ENCODE data around the gene LRCH4. TPM values are rescaled to one million over a fixed set of nuclear protein-coding genes. Genes with fewer than 3 reads are reported as not detected.
"Not testable (repeated sequence)": the region's sequence is repeated elsewhere in the genome, so short reads cannot be mapped to it uniquely, and the experiment has no call there.

LRCH4 gene
- total RNA-seq, 1 donor from 2014 or later: 5.1 TPM

DNA sequence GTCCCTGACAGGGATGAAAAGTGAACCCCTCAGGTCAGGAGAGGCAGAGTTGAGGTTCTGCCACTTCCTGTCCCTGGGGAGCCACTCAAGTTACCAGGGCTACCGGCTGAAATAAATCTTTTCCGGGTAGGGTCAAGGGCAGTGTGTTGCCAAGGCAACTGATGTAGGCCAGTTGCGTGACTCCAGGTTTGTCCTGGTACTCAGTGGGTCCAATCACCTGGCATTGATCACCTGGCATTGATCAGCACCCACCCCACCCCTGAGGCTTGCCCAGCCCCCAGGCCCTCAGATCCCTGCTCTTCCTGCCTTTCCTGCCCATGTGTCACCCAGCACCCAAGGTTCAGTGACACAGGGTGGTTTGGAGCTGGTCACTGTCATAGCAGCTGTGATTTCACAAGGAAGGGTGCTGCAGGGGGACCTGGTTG lies 18.2 kb downstream of the LRCH4 start:
- no peak for DNase-seq (ENCODE audit: low read depth in 2 of 2)

DNA sequence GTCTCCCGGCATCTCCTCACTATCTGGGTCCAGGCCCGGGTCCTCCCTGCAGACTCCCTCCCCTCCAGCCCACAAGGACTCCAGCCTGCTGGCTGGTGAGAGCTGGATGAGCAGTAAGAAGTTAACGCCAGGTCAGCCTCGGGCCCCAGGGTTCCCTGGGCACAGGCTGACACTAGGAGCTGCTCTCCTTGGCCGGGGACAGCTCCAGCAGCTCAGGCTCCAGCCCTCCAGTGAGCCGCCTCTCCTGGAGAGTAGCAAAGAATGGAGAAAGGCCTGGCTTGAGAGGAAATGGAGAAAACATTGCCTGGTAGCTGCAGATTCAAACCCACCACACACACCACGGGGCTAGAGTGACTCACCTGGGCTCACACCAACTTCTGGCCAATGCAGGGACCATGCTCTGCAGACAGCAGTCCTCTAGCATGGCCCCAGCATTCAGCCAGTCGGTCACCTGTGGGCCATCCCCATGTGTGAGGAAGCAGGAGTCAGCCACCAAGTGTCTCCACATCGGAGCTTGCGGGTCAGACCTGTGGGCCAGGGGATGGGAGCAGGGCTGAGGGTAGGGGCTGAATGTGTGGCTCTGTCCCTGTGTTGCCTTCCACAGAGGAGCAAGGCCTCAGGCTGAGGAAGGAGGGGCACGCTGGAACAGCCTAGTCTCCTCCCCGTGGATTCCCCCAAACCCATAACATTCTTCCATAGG lies 18.7 kb downstream of the LRCH4 start:
- DNase-seq (ENCODE audit: low read depth in 2 of 2): no peak

DNA sequence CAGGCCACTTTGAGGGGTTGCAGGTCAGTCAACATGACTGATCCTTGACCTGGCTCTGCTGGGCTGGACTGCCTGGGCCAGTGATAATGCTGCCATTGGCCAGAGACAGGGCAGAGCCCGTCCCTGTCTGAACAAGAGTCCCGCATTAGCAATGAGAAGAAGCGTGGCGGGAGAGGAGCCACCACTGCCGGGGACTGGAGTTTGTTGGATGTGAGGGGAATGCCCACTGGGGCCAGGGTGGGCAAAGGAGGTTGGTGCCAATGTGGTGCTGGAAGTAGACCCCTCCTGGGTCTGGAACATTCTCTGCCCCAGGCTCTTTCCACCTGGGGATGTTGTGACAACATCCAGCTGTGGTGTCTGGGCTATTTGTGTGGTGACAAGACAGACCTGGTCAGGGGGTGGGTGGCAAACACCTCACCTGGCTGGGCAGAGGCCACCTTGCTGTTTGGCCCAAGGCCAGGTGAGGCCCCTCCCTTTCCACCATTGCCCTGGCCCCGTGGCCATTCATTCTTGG lies 19.9 kb downstream of the LRCH4 start:
- DNase-seq (ENCODE audit: low read depth in 2 of 2): no peak

DNA sequence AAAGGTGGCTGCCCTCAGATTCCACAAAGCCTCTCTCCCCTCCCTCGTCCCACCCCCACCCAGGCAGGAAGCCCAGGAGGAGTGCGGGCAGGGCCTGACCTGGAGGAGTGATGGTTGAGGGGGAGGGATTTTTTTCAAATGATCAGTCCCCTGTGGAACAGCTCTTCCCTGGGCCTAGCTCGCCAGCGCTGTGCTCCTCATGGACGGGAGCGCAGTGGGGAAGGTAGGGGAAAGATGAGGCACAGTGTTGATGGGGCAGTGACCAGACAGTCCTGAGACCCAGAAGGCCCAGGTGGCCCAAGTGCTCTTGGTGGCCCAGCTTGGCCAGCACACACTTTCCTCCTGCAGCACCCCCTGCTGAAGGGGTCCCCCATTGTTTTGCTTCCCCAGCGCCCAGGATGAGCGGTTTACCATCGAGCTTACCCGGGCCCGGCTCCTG lies 20.8 kb downstream of the LRCH4 start:
- DNase-seq (ENCODE audit: low read depth in 2 of 2): no peak

DNA sequence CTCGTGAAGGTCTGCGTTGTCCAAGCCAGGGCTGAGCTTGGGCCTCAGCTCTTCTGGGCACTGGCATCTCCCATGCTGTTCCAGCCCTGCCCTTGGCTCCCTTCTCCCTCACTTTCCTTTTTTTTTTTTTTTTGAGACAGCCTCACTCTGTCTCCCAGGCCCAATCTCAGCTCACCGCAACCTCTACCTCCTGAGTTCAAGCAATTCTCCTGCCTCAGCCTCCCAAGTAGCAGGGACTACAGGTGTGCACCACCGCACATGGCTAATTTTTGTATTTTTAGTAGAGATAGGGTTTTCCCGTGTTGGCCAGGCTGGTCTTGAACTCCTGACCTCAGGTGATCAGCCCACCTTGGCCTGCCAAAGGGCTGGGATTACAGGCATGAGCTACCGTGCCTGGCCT lies 21.5 kb downstream of the LRCH4 start:
- DNase-seq (ENCODE audit: low read depth in 2 of 2): not testable (repeated sequence)

DNA sequence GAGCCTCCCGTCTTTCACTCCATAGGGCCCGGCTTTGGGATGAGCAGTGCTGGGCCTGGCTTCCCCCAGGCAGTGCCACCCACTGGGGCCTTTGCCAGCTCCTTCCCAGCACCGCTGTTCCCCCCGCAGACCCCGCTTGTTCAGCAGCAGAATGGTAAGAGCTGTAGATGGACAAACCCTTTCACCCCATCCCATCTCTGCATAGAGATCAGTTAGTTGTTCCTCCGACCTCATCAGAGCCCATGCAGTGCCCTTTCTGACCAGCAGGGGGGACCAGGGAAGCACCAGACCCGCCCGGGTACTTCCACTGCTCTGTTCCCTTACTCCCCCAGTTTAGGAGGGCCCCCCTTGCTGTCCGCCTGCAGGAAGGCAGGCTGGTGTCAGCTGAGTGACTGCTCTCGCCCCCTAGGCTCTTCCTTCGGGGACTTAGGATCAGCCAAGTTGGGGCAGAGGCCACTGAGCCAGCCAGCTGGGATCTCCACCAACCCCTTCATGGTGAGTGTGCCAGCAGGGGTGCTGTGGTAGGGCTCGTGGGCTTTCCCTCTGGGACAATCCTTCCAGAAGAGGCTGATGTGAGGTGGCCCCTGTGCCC lies 22.0 kb downstream of the LRCH4 start:
- DNase-seq (ENCODE audit: low read depth in 2 of 2): peak; percentile 45 to 68

DNA sequence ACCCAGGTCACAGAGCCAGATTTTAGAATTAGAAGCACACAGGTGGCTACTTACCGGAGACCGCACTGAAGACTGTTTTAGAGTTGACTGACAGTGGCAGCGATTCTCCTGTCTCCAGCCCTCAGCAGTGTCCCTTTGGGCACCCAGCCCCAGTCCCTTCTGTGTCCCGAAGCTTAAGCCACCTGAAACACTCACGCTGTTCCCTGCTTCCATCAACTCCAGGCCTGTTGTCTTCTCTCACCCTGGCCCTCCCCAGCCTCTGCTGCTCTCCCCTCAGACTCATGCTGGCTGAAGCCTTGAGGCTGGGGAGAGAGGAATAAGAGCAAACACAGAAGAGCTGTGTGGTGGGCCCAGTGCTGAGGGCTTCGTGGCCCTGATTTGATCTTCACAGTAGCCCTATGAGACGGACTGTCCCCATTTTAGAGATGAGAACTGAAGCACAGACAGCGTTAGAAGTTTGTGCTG lies 22.8 kb downstream of the LRCH4 start:
- no peak for DNase-seq (ENCODE audit: low read depth in 2 of 2)

DNA sequence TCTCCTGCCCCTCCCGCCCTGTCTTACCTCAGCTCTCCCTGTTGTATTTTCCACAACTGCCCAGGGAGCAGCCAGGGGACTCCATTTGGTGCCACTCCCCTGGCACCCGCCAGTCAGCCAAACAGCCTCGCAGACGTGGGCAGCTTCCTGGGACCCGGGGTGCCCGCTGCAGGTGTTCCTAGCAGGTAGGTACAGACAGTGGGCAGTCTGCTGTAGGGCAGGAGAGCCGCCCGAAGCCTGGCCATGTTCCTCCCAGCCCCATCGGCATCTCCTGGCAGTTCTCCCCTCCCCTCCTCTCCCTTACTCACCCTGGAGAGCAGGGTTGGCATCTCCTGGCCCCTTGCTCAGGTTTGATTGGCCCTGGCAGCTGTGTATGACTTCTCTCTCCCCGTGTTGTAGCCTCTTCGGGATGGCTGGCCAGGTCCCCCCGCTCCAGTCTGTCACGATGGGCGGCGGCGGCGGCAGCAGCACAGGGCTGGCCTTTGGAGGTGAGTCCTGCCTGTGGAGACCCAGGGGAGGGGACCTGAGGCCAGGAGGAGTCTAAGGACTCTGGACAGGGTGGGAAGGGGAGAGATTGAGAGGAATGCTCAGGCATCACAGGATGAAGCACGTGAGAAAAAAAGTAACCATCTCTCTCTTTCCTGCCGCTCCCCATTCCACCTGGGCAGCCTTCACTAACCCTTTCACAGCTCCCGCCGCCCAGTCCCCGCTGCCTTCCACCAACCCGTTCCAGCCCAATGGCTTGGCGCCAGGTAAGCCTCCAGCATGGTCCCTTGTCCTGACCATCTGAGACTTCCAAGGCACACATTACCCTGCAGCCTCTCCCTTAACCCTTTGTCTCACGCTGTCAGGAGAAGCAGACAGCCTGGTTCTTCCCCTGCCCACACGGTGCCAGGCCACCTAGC lies 23.5 kb downstream of the LRCH4 start:
- no peak for DNase-seq (ENCODE audit: low read depth in 2 of 2)

DNA sequence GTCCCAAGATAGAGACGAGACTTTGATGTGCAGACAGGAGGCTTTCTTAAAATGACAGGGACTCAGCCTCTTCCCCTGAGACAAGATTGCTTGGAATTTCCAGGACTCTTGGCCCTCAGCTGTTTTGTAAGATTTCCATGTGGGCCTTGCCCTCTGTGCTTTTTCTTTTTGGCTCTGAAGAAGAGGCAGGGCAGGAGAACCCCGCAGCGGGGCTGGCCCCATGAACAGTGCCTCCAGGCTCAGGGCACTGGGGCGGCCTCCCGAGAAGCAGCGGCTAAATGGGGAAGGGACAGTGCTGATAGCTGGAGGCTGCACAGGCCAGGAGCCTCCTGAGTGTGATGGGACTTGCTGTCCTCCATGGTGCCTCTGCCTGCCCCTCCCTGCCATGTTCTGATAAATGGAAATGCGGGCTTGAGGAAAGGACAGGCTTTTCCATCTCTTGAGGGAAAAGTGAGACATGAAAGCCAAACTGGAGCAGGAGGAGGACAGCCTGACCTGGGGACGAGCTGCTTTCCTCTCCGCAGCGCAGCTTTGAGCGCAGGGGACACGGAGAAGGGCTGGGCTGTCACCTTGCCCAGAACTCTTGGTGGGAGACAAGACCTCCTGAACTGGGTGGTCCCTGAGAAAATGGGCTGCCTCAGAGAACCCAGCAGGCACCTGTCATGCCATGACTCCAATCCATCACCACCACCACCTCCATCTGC lies 24.3 kb downstream of the LRCH4 start:
- no peak for DNase-seq (ENCODE audit: low read depth in 2 of 2)

DNA sequence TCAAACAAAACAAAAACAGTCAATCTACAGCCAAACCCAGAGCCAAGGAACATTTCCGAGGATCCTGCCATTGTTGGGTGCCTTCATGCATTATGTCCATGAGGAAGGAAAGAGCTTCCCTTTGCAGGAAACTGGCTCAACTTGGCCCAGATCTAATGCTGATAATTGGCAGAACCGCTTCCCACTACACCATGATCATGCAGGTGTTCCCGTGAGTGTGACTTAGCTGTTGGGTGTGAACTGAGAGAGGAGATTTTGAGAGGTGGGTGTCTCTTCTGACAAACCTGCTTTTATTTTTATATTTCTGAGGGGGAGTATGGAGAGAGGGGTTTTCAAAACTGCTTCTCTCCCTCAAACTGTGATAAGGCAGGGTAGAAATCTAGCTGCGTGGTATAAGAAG lies 26.8 kb downstream of the LRCH4 start:
- no peak for DNase-seq (ENCODE audit: low read depth in 2 of 2)

DNA sequence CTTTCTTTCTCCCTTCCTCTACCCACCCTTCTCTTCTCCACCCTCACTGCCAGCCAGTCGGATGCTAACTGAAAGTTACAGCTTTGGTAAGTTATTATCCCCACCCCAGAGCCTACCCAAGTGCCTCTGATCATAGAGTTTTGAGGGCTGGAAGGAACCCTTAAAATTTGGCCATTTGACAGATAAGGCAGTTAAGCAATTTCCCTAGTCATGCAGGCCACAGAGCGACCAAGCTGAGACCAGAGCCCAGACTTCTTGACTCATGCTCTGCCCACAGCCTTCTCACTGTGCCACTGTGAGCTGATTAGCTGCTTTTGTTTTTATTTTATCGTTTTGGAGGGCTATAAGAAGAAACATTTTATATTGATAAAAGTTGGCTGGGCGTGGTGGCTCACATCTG lies 29.4 kb downstream of the LRCH4 start:
- DNase-seq (ENCODE audit: low read depth in 2 of 2): no peak

DNA sequence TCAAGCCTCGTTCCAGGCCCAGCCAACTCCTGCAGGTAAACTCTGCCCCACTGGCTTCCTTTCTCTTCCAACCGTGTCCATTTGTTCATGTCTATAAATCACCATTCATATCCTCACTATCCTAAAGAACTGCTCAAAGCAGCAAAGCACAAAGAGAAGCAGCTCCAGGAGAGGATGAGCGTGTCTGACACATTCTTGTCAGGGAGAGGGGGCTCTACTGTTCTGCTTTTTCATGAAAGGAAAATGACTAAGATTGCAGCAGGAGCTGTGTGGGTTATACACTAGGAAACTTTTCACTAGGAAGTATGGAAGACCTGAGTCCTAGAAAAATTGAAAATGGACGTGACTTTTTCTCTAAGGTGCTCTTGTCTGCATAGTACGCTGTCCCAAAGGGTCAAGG lies 30.2 kb downstream of the LRCH4 start:
- no peak for DNase-seq (ENCODE audit: low read depth in 2 of 2)

DNA sequence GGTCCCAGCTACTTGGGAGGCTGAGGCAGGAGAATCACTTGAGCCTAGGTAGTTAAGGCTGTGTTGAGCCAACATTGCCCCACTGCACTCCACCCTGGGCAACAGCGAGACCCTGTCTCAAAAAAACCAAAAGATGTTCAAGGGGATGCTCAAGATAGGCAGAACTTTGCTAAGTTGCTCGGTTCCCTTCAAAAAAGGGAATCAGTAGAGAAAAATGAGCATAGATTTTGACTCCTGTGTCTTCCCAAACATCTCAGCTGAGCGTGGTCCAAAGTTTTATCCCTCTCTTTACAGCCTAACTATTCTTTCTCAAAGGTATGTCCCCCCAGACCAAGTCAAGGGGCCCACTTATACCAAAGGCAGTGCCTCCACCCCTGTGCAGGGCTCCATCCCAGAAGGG lies 32.9 kb downstream of the LRCH4 start:
- no peak for DNase-seq (ENCODE audit: low read depth in 2 of 2)

DNA sequence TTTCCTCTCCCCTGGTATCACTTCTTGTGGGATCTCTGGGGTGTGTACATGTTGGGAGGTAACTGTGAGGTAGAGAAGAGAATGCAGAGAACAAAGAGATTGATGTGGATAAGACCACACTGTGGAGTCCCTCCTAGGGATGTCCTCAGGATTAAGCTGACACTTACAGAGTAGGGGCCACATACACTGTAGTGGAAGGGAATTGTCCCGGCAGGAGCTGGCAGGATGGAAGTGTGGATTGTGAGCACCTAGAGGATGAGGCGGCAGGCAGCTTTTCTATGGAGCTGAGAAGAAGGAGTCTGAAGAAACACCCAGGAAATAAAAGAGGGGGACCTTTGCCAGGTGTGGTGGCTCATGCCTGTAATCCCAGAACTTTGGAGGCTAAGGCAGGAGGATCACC lies 33.4 kb downstream of the LRCH4 start:
- no peak for DNase-seq (ENCODE audit: low read depth in 2 of 2)

DNA sequence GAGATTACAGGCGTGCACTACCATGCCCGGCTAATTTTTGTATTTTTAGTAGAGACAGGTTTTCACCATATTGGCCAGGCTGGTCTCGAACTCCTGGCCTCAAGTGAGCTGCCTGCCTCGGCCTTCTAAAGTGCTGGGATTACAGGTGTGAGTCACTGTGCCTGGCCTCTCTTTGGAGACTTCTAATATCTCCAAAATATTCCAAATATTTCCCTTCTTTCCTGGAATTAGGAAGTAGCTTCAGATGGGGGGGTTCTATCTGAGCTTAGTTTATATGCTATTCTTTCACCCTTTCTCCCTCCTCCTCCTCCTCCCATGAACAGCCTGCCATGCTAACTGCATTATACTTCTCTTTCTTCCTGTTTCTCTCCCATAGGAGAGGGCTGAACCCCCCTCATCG lies 37.5 kb downstream of the LRCH4 start:
- peak in 1 of 2 donors; percentile 9 for DNase-seq (ENCODE audit: low read depth in 2 of 2)

DNA sequence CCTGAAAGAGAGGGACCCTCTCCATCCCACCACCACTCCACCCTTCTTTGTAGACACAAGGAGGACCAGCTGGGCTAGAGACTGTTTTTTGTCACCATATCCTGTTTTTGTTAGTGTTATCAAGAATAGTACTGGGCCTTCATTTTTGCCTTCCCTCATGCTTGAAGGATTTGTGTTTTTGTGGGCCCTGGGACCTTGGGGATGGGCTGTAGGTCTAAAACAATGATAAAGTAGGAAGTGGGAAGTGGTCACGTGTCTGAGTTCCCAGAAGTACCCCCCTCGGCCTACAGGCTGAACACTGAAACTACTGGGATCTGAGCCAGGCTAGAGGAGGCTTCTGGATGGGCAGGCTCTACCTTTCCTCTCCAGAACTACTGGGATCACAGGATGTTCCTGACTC lies 38.1 kb downstream of the LRCH4 start:
- DNase-seq (ENCODE audit: low read depth in 2 of 2): peak; percentile 71 to 77

DNA sequence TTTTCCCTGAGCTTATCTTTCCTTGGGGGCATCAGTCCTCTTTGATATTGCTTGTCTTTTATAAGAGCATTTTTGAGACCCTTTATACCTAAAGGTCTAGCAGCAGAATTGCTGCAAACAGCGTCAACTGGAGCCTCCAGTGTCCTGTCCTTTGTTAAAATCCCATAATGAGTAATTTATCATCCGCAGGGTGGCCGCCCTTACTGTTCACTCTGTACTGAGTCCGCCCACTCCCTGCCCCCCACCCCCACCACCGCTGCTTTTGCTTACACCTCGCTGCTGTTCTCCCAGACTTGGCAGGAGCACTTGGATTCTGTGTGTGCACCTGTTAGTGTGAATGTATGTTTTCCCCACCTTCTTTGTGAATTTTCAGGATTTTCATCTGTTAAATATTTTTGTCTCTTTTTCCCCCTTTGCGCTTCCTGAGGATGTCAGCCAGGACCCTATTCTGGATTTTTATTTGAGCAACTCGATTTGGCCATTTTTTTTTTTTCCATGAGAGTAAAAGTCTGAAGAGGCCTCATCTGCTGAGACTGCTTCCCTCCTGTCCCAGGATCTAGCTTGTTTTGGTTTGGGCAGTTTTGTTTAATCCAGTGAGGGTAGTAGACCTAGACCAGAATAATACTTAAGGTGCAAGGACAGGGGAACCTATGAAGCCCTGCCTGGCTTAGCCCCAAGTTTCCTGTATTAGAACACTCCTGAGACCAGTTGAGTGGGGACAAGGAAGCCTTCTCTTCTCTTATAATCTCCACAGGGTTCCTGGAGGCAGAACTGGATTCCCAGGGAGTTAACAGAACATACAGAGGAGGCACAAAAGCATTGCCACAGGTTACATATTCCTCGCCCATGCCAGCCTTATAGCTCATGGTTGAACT lies 38.8 kb downstream of the LRCH4 start:
- peak; percentile 47 to 65 for DNase-seq (ENCODE audit: low read depth in 2 of 2)

DNA sequence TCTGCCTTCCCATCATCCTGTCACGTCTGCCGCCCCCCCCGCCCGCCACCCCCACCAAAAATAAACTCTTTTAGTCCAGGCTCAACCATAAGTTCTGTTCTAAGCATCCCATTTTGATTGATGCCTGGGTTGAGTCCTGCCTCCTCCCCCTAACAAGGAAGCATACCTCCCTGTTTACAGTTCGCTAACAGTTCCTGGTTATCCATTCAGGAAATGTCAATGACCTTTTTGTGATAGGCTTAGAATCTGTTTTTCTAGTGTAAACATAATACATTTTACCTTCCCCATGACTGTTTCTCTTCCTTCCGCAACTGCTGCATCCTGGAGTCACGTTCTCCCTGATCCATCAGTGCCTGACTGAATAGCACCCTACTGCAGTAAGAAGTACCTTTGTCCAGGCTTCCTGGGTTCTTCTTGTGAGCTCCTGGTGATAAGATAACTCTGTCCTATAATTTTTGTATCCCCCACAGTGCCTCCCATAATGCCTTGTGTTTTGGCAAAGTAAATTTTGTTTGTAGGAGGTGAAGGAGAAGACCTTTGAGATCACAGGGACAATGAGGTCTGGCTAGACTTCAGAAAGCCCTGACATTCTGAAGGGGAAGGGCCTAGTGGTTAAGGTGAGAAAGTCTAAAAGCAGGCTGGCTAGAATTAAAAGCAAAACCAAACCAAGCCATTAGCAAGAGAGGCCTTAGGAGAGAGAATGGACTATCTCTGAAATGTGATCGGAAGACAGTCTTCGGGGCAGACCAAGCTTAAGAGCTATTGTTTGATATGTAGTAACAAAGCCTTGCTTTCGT lies 39.6 kb downstream of the LRCH4 start:
- DNase-seq (ENCODE audit: low read depth in 2 of 2): peak; percentile 93 to 94

DNA sequence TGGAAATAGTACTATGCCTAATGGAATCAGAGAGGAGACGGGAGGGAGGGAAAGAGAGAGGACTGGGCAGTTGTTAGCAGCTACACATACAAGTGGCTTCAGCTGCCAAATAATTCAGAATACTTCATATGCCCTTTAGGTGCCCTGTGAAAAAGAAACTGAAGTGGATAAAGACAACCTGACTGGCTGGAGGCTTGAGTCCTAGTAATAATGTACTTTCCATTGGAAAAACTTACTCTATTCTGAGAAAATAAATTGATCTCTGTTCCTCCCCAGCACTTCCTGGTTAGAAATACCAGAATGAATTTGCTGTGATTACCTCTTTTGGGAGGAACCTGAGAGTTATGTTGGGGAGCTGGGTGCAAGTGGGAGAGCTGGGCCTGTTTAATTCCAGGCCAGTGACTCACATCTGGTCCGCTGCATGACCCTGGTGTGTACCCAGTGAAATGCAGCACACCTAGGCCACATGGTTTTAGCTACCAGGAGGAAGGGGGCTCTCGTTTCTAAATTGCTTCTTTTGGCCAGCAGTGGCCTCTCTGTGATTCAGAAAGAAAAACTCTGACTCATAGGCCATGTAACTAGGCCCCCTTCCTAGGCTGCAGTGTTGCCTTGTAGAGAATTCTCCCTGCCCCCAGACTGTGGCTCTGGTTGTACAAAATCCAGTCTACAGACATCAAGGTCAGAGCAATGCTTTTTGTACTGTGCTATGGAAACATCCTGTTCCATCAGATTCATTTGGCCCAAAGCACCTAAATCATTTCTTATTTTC lies 40.4 kb downstream of the LRCH4 start:
- peak; percentile 93 to 95 for DNase-seq (ENCODE audit: low read depth in 2 of 2)
